Measurements from ENCODE around the gene USB1.
"Not testable (repeated sequence)": the region's sequence is repeated elsewhere in the genome, so short reads cannot be mapped to it uniquely, and the experiment has no call there.

USB1 gene

GRCh38 chr16:57970970-57971369 is 30.2 kb upstream of the USB1 start, which contains the start of gene CNGB1:
Gene CNGB1 (minus strand): TSS chr16:57971128. CDS start chr16:57967286, 3,842 bp downstream.
- no peak for DNase-seq

GRCh38 chr16:57971848-57972247 is 29.4 kb upstream of the USB1 start:
- no peak for DNase-seq

- no peak for DNase-seq
These were observed 28.9 kb upstream of the USB1 start for GRCh38 chr16:57972306-57972705.

GRCh38 chr16:57976331-57976796 is 24.8 kb upstream of the USB1 start:
- DNase-seq: no peak

- DNase-seq: no peak
These were observed 23.7 kb upstream of the USB1 start for GRCh38 chr16:57977418-57978069.

GRCh38 chr16:57978070-57978465 is 23.1 kb upstream of the USB1 start:
- not testable (repeated sequence) for DNase-seq

- DNase-seq: no peak
These were observed 22.1 kb upstream of the USB1 start for GRCh38 chr16:57979006-57979585.

- no peak for DNase-seq
These were observed 19.6 kb upstream of the USB1 start for GRCh38 chr16:57981636-57982035.

- no peak for DNase-seq
These were observed 18.8 kb upstream of the USB1 start for GRCh38 chr16:57982385-57982784.

GRCh38 chr16:57984443-57985203 is 16.6 kb upstream of the USB1 start:
- no peak for DNase-seq

- no peak for DNase-seq
These were observed 15.7 kb upstream of the USB1 start for GRCh38 chr16:57985204-57986181.

GRCh38 chr16:57986196-57986595 is 15.0 kb upstream of the USB1 start:
- no peak for DNase-seq

- no peak for DNase-seq
These were observed 13.6 kb upstream of the USB1 start for GRCh38 chr16:57987441-57988177.

- DNase-seq: no peak
These were observed 12.3 kb upstream of the USB1 start for GRCh38 chr16:57988929-57989328.

- no peak for DNase-seq
These were observed 9.6 kb upstream of the USB1 start for GRCh38 chr16:57991551-57992059.

GRCh38 chr16:57992084-57992483 is 9.1 kb upstream of the USB1 start:
- no peak for DNase-seq

- DNase-seq: no peak
These were observed 7.8 kb upstream of the USB1 start for GRCh38 chr16:57993438-57993837.

GRCh38 chr16:57993897-57994296 is 7.3 kb upstream of the USB1 start:
- DNase-seq: no peak

GRCh38 chr16:57994361-57994760 is 6.8 kb upstream of the USB1 start:
- DNase-seq: no peak

- DNase-seq: no peak
These were observed 6.4 kb upstream of the USB1 start for GRCh38 chr16:57994778-57995177.

GRCh38 chr16:57995721-57996405 is 5.3 kb upstream of the USB1 start:
- no peak for DNase-seq

All from NCI-H187 treated with DMSO at 0.1 percent for 48 hours (cell line).